ENCODE results near the gene KIAA0513.

Gene KIAA0513

GRCh38 chr16:85137323-85138072, 109.9 kb downstream of the KIAA0513 start:
- in situ Hi-C loops (cut with MboI; ENCODE audit: low pct_unique_long_range_greater_than_20kb, low sequenced_read_pairs) = no loop called here
- no peak for DNase-seq

- in situ Hi-C loops (cut with MboI; ENCODE audit: low pct_unique_long_range_greater_than_20kb, low sequenced_read_pairs) = no loop called here
- DNase-seq = no peak
Measured at GRCh38 chr16:85138073-85138824, 110.7 kb downstream of the KIAA0513 start.

DNA sequence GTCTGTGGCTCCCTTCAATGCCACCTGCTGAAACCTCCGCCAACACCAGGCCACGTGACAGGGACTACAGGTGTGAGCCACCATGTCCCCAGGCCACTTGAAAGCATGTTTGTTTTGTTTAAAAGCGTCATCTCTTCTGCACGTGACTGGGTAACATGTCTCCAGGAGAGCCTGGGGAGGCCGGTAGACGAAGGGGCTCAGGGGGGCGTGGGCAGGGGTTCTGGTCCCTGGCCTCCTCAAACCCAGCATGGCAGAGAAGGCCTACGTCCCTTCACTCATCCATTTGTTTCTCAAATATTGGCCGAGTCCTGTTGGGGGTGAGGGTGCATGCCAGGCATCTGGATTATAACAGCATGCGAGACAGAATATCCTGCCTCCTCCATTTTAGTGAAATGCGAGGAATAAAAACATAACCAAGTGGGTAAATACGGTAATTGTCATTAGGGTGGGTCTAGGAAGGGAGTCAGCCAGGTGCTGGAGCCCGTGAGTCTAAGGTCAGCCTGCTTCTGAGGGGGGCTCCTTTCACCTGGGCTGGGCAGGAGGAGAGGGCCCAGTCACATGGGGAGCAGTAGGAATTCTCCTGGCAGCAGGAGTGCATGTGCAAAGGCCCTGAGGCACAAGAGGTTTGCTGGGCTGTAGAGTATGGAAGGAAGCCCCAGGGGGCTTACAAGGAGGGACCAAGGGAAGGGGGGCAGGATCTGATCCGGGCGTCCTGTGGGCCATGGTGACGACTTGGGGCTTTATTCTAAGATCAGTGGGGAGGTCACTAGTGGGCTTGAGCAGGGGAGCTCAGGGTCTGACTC, 111.4 kb downstream of the KIAA0513 start:
- in situ Hi-C loops (cut with MboI; ENCODE audit: low pct_unique_long_range_greater_than_20kb, low sequenced_read_pairs) = no loop called here
- no peak for DNase-seq

DNA sequence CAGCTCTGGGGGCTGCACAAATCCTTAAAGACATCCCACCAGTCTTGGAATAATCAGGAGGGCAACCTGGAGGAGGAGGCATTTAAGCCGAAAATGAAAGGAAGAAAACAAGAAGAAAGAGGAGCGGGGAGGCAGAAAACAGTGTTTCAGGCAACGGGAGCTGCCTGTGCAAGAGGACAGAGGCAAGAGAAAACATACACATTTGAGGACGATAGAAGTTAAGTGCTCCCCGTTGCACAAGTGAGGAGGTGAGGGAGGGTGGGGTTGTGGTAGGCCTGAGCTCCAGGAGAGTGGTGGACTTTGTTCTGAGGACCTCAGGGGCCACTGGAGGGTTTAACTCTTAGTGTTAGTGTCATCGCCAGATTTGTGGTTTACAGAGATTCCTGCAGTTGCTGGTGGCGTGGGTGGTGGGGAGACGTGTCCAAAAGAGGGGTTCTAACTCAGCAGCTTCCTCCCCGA, 112.3 kb downstream of the KIAA0513 start:
- in situ Hi-C loops (cut with MboI; ENCODE audit: low pct_unique_long_range_greater_than_20kb, low sequenced_read_pairs) = no loop called here
- DNase-seq = no peak

DNA sequence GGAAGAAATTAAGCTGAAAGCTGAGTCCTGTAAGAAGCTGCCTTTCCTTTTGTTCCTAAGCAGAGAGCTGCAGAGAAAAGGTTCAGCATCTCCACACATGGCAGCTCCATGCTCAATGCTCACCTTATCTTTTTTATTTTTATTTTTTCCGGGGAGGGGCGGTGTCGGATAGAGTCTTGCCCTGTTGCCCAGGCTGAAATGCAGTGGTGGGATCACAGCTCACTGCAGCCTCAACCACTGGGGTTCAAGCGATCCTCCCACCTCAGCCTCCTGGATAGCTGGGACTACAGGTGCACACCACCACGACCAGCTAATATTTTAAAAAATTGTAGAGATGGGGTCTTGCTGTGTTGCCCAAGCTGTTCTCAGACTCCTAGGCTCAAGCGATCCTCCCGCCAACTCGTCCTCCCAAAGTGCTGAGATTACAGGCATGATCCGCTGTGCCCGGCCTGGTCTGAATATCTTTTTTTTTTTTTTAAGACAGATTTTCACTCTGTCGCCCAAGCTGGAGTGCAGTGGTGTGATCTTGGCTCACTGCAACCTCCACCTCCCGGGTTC, 112.9 kb downstream of the KIAA0513 start:
- no peak for DNase-seq
- in situ Hi-C loops (cut with MboI; ENCODE audit: low pct_unique_long_range_greater_than_20kb, low sequenced_read_pairs) = no loop called here

DNA sequence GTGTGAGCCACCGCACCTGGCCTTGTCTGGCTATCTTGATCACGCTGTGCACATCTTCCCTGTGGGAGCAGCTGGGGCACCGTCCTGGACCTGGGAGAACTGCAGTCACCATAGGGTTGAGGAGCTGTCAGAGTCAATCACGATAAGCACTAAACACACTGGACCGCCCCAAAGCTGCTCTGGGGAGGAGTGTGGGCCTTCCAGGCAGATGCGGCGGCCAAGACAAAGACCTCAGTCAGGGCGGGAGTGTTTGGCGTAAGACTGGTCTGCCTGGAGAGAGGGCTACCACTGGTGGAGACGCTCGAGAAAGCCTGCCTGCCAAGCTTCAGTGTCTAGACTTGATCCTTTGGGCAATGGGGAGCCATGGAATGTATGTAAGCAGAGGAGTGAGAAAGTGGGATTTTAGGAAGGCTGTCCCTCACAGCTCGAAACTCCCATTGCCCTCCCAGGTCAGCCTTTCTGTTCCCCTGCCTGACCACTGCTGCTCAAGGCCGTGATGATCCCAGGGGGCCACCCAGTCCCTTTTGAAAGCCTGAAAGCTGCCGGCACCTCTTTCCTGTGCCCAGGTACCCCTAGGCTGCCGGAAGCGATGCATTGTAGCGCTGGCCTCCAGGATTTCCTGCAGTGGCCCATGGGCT, 114.0 kb downstream of the KIAA0513 start:
- in situ Hi-C loops (cut with MboI; ENCODE audit: low pct_unique_long_range_greater_than_20kb, low sequenced_read_pairs) = no loop called here
- no peak for DNase-seq

GRCh38 chr16:85142129-85142513, 114.5 kb downstream of the KIAA0513 start:
- no peak for DNase-seq
- in situ Hi-C loops (cut with MboI; ENCODE audit: low pct_unique_long_range_greater_than_20kb, low sequenced_read_pairs) = no loop called here

- in situ Hi-C loops (cut with MboI; ENCODE audit: low pct_unique_long_range_greater_than_20kb, low sequenced_read_pairs) = no loop called here
- no peak for DNase-seq
Measured at GRCh38 chr16:85142771-85143211, 115.2 kb downstream of the KIAA0513 start.

Measured in KBM-7 (cell line).